ENCODE results near the gene RGL2. TPM values are rescaled to one million over a fixed set of nuclear protein-coding genes. Genes with fewer than 3 reads are reported as not detected.

RGL2 gene
- total RNA-seq, 1 experiment from 2014 or later: 35.1 TPM

GRCh38 chr6:33280539-33280938, 18.2 kb downstream of the RGL2 start:
- no peaks in the 10 kb centered on the region for H3K9me2 ChIP-seq (replicated peaks; ENCODE audit: insufficient read depth, low read length)
- H3K27ac ChIP-seq (ENCODE audit: low read length): no peak overlapping the region
- H3K79me2 ChIP-seq (ENCODE audit: low read length): 0 out of 2 replicates have a peak, but pooled peaks cover 4% of the 10 kb centered on the region
- H3K4me1 ChIP-seq (ENCODE audit: low read length): peaks cover 38% of the 10 kb centered on the region
- no peak overlapping the region for H2AFZ ChIP-seq (ENCODE audit: low read length)
- H3K36me3 ChIP-seq (ENCODE audit: insufficient read depth, low read length): peaks cover 16% of the 10 kb centered on the region
- no peak overlapping the region for H3K4me2 ChIP-seq (ENCODE audit: low read depth, low read length, poor library complexity, severe bottlenecking)
- no peaks in the 10 kb centered on the region for H3K9me3 ChIP-seq (ENCODE audit: low read length)
- H4K20me1 ChIP-seq (ENCODE audit: insufficient read depth, low read depth, low read length): peaks cover 5% of the 10 kb centered on the region; the same call in 1 of the 2 replicates
- H3K4me3 ChIP-seq (ENCODE audit: low read length): no peak overlapping the region
- no peak for DNase-seq
- no peaks in the 10 kb centered on the region for H3K27me3 ChIP-seq (ENCODE audit: low read length)
- no peak overlapping the region for H3K9ac ChIP-seq (ENCODE audit: low read length)

- H3K4me1 ChIP-seq (ENCODE audit: low read length): peaks cover 43% of the 10 kb centered on the region
- H3K9me2 ChIP-seq (replicated peaks; ENCODE audit: insufficient read depth, low read length): no peaks in the 10 kb centered on the region
- H3K9me3 ChIP-seq (ENCODE audit: low read length): no peaks in the 10 kb centered on the region
- H2AFZ ChIP-seq (ENCODE audit: low read length): no peak overlapping the region
- H3K27ac ChIP-seq (ENCODE audit: low read length): no peak overlapping the region
- peaks cover 6% of the 10 kb centered on the region; the same call in 1 of the 2 replicates for H3K79me2 ChIP-seq (ENCODE audit: low read length)
- H3K36me3 ChIP-seq (ENCODE audit: insufficient read depth, low read length): peaks cover 21% of the 10 kb centered on the region
- H3K4me3 ChIP-seq (ENCODE audit: low read length): no peak overlapping the region
- H3K27me3 ChIP-seq (ENCODE audit: low read length): no peaks in the 10 kb centered on the region
- no peak overlapping the region for H3K4me2 ChIP-seq (ENCODE audit: low read depth, low read length, poor library complexity, severe bottlenecking)
- H3K9ac ChIP-seq (ENCODE audit: low read length): no peak overlapping the region
- peak; percentile 56 for DNase-seq
- H4K20me1 ChIP-seq (ENCODE audit: insufficient read depth, low read depth, low read length): peaks cover 10% of the 10 kb centered on the region
Measured at GRCh38 chr6:33279971-33280511, 18.7 kb downstream of the RGL2 start.

- peaks cover 51% of the 10 kb centered on the region for H3K4me1 ChIP-seq (ENCODE audit: low read length)
- no peaks in the 10 kb centered on the region for H3K9me2 ChIP-seq (replicated peaks; ENCODE audit: insufficient read depth, low read length)
- peaks cover 22% of the 10 kb centered on the region for H3K36me3 ChIP-seq (ENCODE audit: insufficient read depth, low read length)
- H3K4me3 ChIP-seq (ENCODE audit: low read length): no peak overlapping the region
- H3K9me3 ChIP-seq (ENCODE audit: low read length): no peaks in the 10 kb centered on the region
- no peak overlapping the region for H3K9ac ChIP-seq (ENCODE audit: low read length)
- peaks cover 17% of the 10 kb centered on the region for H4K20me1 ChIP-seq (ENCODE audit: insufficient read depth, low read depth, low read length)
- peaks cover 9% of the 10 kb centered on the region for H3K79me2 ChIP-seq (ENCODE audit: low read length)
- no peak for DNase-seq
- H3K27me3 ChIP-seq (ENCODE audit: low read length): no peaks in the 10 kb centered on the region
- no peak overlapping the region for H3K4me2 ChIP-seq (ENCODE audit: low read depth, low read length, poor library complexity, severe bottlenecking)
- H3K27ac ChIP-seq (ENCODE audit: low read length): no peak overlapping the region; the same call in 1 of the 2 replicates
- H2AFZ ChIP-seq (ENCODE audit: low read length): no peak overlapping the region
Measured at GRCh38 chr6:33279257-33279695, 19.5 kb downstream of the RGL2 start.

GRCh38 chr6:33278810-33279209, 19.9 kb downstream of the RGL2 start:
- Histone ChIP-seq H4K20me1 (ENCODE audit: insufficient read depth, low read depth, low read length) (peaks cover 22% of the 10 kb centered on the region), H3K9me2 (replicated peaks; ENCODE audit: insufficient read depth, low read length) (no peaks in the 10 kb centered on the region), H3K27me3 (ENCODE audit: low read length) (no peaks in the 10 kb centered on the region), H3K27ac (ENCODE audit: low read length) (peak overlapping the region; percentile 93), H3K79me2 (ENCODE audit: low read length) (peaks cover 14% of the 10 kb centered on the region), H3K4me2 (ENCODE audit: low read depth, low read length, poor library complexity, severe bottlenecking) (no peak overlapping the region), H3K36me3 (ENCODE audit: insufficient read depth, low read length) (peaks cover 26% of the 10 kb centered on the region), H3K9me3 (ENCODE audit: low read length) (no peaks in the 10 kb centered on the region), H2AFZ (ENCODE audit: low read length) (no peak overlapping the region), H3K4me3 (ENCODE audit: low read length) (no peak overlapping the region), H3K4me1 (ENCODE audit: low read length) (peaks cover 55% of the 10 kb centered on the region), H3K9ac (ENCODE audit: low read length) (peak overlapping the region; percentile 91; the same call in 1 of the 2 replicates)
- DNase-seq: no peak

- Histone ChIP-seq H3K4me3 (ENCODE audit: low read length) (peak overlapping the region; percentile 80; the same call in 1 of the 2 replicates), H3K4me1 (ENCODE audit: low read length) (peaks cover 60% of the 10 kb centered on the region), H2AFZ (ENCODE audit: low read length) (no peak overlapping the region), H3K27ac (ENCODE audit: low read length) (peak overlapping the region; percentile 93), H3K36me3 (ENCODE audit: insufficient read depth, low read length) (peaks cover 30% of the 10 kb centered on the region), H3K9me2 (replicated peaks; ENCODE audit: insufficient read depth, low read length) (no peaks in the 10 kb centered on the region), H4K20me1 (ENCODE audit: insufficient read depth, low read depth, low read length) (peaks cover 27% of the 10 kb centered on the region), H3K9ac (ENCODE audit: low read length) (peak overlapping the region; percentile 91), H3K4me2 (ENCODE audit: low read depth, low read length, poor library complexity, severe bottlenecking) (peak overlapping the region; percentile 90), H3K27me3 (ENCODE audit: low read length) (no peaks in the 10 kb centered on the region), H3K79me2 (ENCODE audit: low read length) (peaks cover 18% of the 10 kb centered on the region), H3K9me3 (ENCODE audit: low read length) (no peaks in the 10 kb centered on the region)
- DNase-seq: peak; percentile 47
Measured at GRCh38 chr6:33278392-33278741, 20.4 kb downstream of the RGL2 start.

GRCh38 chr6:33277663-33278391, 20.9 kb downstream of the RGL2 start:
- peak overlapping the region; percentile 93 for H3K27ac ChIP-seq (ENCODE audit: low read length)
- peak overlapping the region; percentile 91 for H3K9ac ChIP-seq (ENCODE audit: low read length)
- no peaks in the 10 kb centered on the region for H3K9me2 ChIP-seq (replicated peaks; ENCODE audit: insufficient read depth, low read length)
- DNase-seq: peak; percentile 87
- H3K4me1 ChIP-seq (ENCODE audit: low read length): peaks cover 65% of the 10 kb centered on the region
- peaks cover 35% of the 10 kb centered on the region for H3K36me3 ChIP-seq (ENCODE audit: insufficient read depth, low read length)
- no peaks in the 10 kb centered on the region for H3K9me3 ChIP-seq (ENCODE audit: low read length)
- peaks cover 24% of the 10 kb centered on the region for H3K79me2 ChIP-seq (ENCODE audit: low read length)
- H2AFZ ChIP-seq (ENCODE audit: low read length): no peak overlapping the region
- H3K27me3 ChIP-seq (ENCODE audit: low read length): no peaks in the 10 kb centered on the region
- peaks cover 32% of the 10 kb centered on the region for H4K20me1 ChIP-seq (ENCODE audit: insufficient read depth, low read depth, low read length)
- peak overlapping the region; percentile 80 for H3K4me3 ChIP-seq (ENCODE audit: low read length)
- peak overlapping the region; percentile 90 for H3K4me2 ChIP-seq (ENCODE audit: low read depth, low read length, poor library complexity, severe bottlenecking)

- Histone ChIP-seq H2AFZ (ENCODE audit: low read length) (no peak within 1 kb of the TSS), H3K9ac (ENCODE audit: low read length) (peak within 1 kb of the TSS; percentile 91), H3K4me2 (ENCODE audit: low read depth, low read length, poor library complexity, severe bottlenecking) (peak within 1 kb of the TSS; percentile 90), H3K36me3 (ENCODE audit: insufficient read depth, low read length) (peaks cover 43% of the 10 kb centered on the region), H3K4me3 (ENCODE audit: low read length) (peak within 1 kb of the TSS; percentile 80), H3K27ac (ENCODE audit: low read length) (peak within 1 kb of the TSS; percentile 93), H3K27me3 (ENCODE audit: low read length) (no peaks in the 10 kb centered on the region), H3K79me2 (ENCODE audit: low read length) (peaks cover 31% of the 10 kb centered on the region), H3K9me3 (ENCODE audit: low read length) (no peaks in the 10 kb centered on the region), H4K20me1 (ENCODE audit: insufficient read depth, low read depth, low read length) (peaks cover 40% of the 10 kb centered on the region), H3K4me1 (ENCODE audit: low read length) (peaks cover 66% of the 10 kb centered on the region), H3K9me2 (replicated peaks; ENCODE audit: insufficient read depth, low read length) (no peaks in the 10 kb centered on the region)
- DNase-seq: peak; percentile 95
Measured at GRCh38 chr6:33276864-33277662, 21.7 kb downstream of the RGL2 start, which contains the start of gene B3GALT4. TSS of gene B3GALT4 (plus strand) at chr6:33277123. CDS start at chr6:33277420, 297 bp downstream.

GRCh38 chr6:33276581-33276863, 22.2 kb downstream of the RGL2 start:
- Histone ChIP-seq H3K9me2 (replicated peaks; ENCODE audit: insufficient read depth, low read length) (no peaks in the 10 kb centered on the region), H3K4me1 (ENCODE audit: low read length) (peaks cover 66% of the 10 kb centered on the region), H3K4me2 (ENCODE audit: low read depth, low read length, poor library complexity, severe bottlenecking) (peak overlapping the region; percentile 90), H4K20me1 (ENCODE audit: insufficient read depth, low read depth, low read length) (peaks cover 40% of the 10 kb centered on the region), H3K4me3 (ENCODE audit: low read length) (peak overlapping the region; percentile 80), H3K79me2 (ENCODE audit: low read length) (peaks cover 33% of the 10 kb centered on the region), H3K9ac (ENCODE audit: low read length) (peak overlapping the region; percentile 91), H3K27ac (ENCODE audit: low read length) (peak overlapping the region; percentile 93), H3K9me3 (ENCODE audit: low read length) (no peaks in the 10 kb centered on the region), H3K36me3 (ENCODE audit: insufficient read depth, low read length) (peaks cover 43% of the 10 kb centered on the region), H3K27me3 (ENCODE audit: low read length) (no peaks in the 10 kb centered on the region), H2AFZ (ENCODE audit: low read length) (no peak overlapping the region)
- DNase-seq: no peak

Data from Karpas-422 (cell line).